ENCODE results near the gene RIC3. TPM values are rescaled to one million over a fixed set of nuclear protein-coding genes. Genes with fewer than 3 reads are reported as not detected.
A peak's percentile ranks its signal among the peaks of the same experiment; 100 is the strongest.

RIC3 gene
- total RNA-seq, 1 experiment from 2014 or later = 23.7 TPM

DNA sequence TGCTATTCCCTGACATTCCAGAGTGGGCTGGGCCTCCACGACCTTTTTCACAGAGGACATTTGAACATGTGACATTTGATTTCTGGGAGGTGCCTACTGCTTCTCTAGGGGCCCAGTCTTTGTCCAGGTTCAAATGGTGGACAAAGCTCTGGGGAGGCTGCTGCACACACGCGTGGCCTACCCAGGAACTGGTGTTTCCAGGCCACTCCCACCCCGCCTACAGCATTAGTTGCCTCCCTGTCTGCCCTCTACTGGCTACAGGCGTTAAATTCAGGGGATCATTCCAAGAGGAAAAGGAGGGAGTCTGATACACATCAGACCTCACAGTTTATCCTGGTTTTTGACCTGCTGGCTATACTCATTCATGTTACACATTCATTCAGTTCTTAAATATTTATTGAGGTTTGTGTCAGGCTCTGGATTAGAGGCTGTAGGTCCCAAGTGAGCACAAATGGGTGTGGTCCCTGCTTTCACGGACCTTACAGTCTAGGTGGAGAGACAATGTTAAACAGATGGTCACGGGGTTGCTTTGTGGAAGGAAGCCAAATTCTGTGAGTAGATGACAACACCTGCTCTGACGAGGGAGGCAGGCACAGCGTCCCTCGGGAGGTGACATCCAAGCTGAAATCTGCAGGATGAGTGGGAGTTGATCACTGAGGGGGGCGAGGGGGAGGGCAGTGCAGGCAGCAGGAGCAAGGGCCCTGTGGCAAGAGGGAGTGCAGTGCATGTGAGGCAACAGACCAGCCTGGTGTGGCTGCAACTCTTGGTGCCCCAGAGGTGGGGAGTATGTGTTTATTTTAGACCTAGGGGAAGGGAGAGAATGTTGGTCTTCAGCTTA, 76.0 kb downstream of the RIC3 start:
- Histone ChIP-seq H3K14ac (ENCODE audit: insufficient read depth, low read length) (no peak overlapping the region; the same call in 1 of the 2 replicates), H3K79me1 (ENCODE audit: insufficient read depth, low read depth, low read length, poor library complexity, severe bottlenecking) (no peaks in the 10 kb centered on the region), H3K9me3 (ENCODE audit: control insufficient read depth, low read depth, low read length) (no peaks in the 10 kb centered on the region), H2BK5ac (ENCODE audit: insufficient read length, low read length) (no peak overlapping the region), H2AFZ (ENCODE audit: low read length) (no peak overlapping the region), H3K27ac (ENCODE audit: insufficient read length, low read depth, low read length) (no peak overlapping the region), H3K27me3 (ENCODE audit: insufficient read depth, low read length) (no peaks in the 10 kb centered on the region), H2BK15ac (ENCODE audit: low read depth, low read length) (no peak overlapping the region), H3K79me2 (ENCODE audit: insufficient read depth, low read length) (no peaks in the 10 kb centered on the region), H4K5ac (ENCODE audit: insufficient read length, low read depth, low read length) (no peak overlapping the region), H4K8ac (replicated peaks; ENCODE audit: insufficient read length, low read depth, low read length) (no peak overlapping the region), H3T11ph (ENCODE audit: low read length) (no peak overlapping the region), H3K23ac (ENCODE audit: insufficient read length, low read depth, low read length) (no peak overlapping the region), H3K18ac (ENCODE audit: insufficient read length, low read depth, low read length) (no peak overlapping the region), H2BK120ac (ENCODE audit: low read depth, low read length, poor library complexity, severe bottlenecking) (no peak overlapping the region), H2BK20ac (ENCODE audit: low read depth, low read length, poor library complexity, severe bottlenecking) (no peak overlapping the region), H3K9ac (ENCODE audit: extremely low read depth, insufficient read length, low read length) (no peak overlapping the region), H3K56ac (ENCODE audit: insufficient read length, low read depth, low read length) (no peak overlapping the region), H3K23me2 (ENCODE audit: insufficient read length, low read depth, low read length, poor library complexity, severe bottlenecking) (no peaks in the 10 kb centered on the region), H4K91ac (ENCODE audit: insufficient read length, low read depth, low read length) (no peak overlapping the region), H4K20me1 (ENCODE audit: control insufficient read depth, insufficient read depth, insufficient read length) (no peaks in the 10 kb centered on the region), H3K4me1 (ENCODE audit: insufficient read depth, low read length) (no peaks in the 10 kb centered on the region), H2BK12ac (ENCODE audit: insufficient read length, low read depth, low read length) (no peak overlapping the region), H2AK5ac (ENCODE audit: insufficient read length, low read length) (no peak overlapping the region), H3K4ac (ENCODE audit: low read depth, low read length) (no peak overlapping the region), H3K4me2 (ENCODE audit: insufficient read depth, insufficient read length, low read length) (no peak overlapping the region)
- peaks cover 3 to 6% of the 10 kb centered on the region in 2 experiments; a peak in 2 of 4 replicates for H3K4me1 Mint-ChIP-seq
- 0 out of 7 replicates have a peak overlapping the region, but pooled peaks of 1 of the 3 experiments have one; percentile 57 for H3K27ac Mint-ChIP-seq
- peak; percentile 79 for TF ChIP-seq CTCF (conservative IDR thresholded peaks at IDR 0.05)
- peaks cover 2% of the 10 kb centered on the region for H3K27me3 Mint-ChIP-seq (ENCODE audit: low read depth)
- WGBS (ENCODE audit: extremely low coverage, insufficient read length, low lambda C conversion rate) = no CpG with 5 or more reads among the region's 11 CpGs
- peaks cover 0 to 2% of the 10 kb centered on the region in 2 experiments; a peak in 1 of 5 replicates for H3K9me3 Mint-ChIP-seq
- peak; percentile 71 for DNase-seq
- peaks cover 8 to 27% (median 22%) of the 10 kb centered on the region in 3 experiments; a peak in 6 of 7 replicates for H3K36me3 Mint-ChIP-seq (ENCODE audit: insufficient read depth in 1 of 3, low read depth in 3 of 3)
- no peak overlapping the region; a peak in 1 of 5 replicates for H3K4me3 Mint-ChIP-seq

Measured in H9 (cell line).